HepG2 (cell line): ENCODE measurements around the gene ZNF513. TPM values are rescaled to one million over a fixed set of nuclear protein-coding genes. Genes with fewer than 3 reads are reported as not detected.

Source experiments
- ASH2L ChIP-seq: fragments of 300-600, 200-600 bp; sonication (generic); IDR thresholded peaks from 2 replicates; pipeline ENCODE4 v1.7.0; 2017; ENCODE audit warnings: low read depth, mild to moderate bottlenecking, moderate library complexity, mixed read lengths, low read length; ENCODE audit not compliant: insufficient read length
- ATF3 ChIP-seq: sonication (generic); formaldehyde crosslinking; IDR thresholded peaks from 2 replicates; pipeline ENCODE4 v1.4.0; 2020; ENCODE audit warnings: missing genetic modification reagents
- BRCA1 ChIP-seq: sonication (generic); formaldehyde crosslinking; IDR thresholded peaks from 2 replicates; pipeline ENCODE4 v1.4.0; 2020; ENCODE audit warnings: missing genetic modification reagents
- CHD2 ChIP-seq: IDR thresholded peaks from 2 replicates; pipeline ENCODE4 v1.6.1; 2011; ENCODE audit warnings: low read depth, low read length, improper control_type of control experiment
- ETS1 ChIP-seq: sonication (generic); formaldehyde crosslinking; IDR thresholded peaks from 2 replicates; pipeline ENCODE4 v1.4.0; 2020; ENCODE audit warnings: missing genetic modification reagents
- FOSL2 ChIP-seq: sonication (generic); formaldehyde crosslinking; IDR thresholded peaks from 2 replicates; pipeline ENCODE4 v1.4.0; 2020; ENCODE audit warnings: missing genetic modification reagents
- HINFP ChIP-seq: sonication (generic); formaldehyde crosslinking; IDR thresholded peaks from 2 replicates; pipeline ENCODE4 v1.4.0; 2020; ENCODE audit warnings: low read depth, mild to moderate bottlenecking, missing genetic modification reagents
- MIER3 ChIP-seq: IDR thresholded peaks from 2 replicates; pipeline ENCODE4 v1.6.1; 2016; ENCODE audit warnings: missing compliant biosample characterization, borderline replicate concordance
- MYC ChIP-seq: sonication (generic); formaldehyde crosslinking; IDR thresholded peaks from 2 replicates; pipeline ENCODE4 v1.9.0; 2021; ENCODE audit warnings: missing genetic modification reagents, borderline replicate concordance
- POLR2G ChIP-seq: fragments of 200-400 bp; formaldehyde crosslinking; IDR thresholded peaks from 2 replicates; pipeline ENCODE4 v1.6.1; 2018; ENCODE audit warnings: mild to moderate bottlenecking, low read depth, low read length, moderate library complexity
- PREB ChIP-seq: sonication (generic); formaldehyde crosslinking; IDR thresholded peaks from 2 replicates; pipeline ENCODE4 v1.4.0; 2020; ENCODE audit warnings: missing genetic modification reagents
- SMC3 ChIP-seq: IDR thresholded peaks from 2 replicates; pipeline ENCODE4 v1.6.1; 2011; ENCODE audit warnings: low read length, improper control_type of control experiment
- ZBTB38 ChIP-seq: sonication (generic); formaldehyde crosslinking; IDR thresholded peaks from 2 replicates; pipeline ENCODE4 v1.5.1; 2020; ENCODE audit warnings: mild to moderate bottlenecking, missing genetic modification reagents
- ZFAT ChIP-seq: sonication (generic); formaldehyde crosslinking; conservative IDR thresholded peaks from 2 replicates; pipeline ENCODE4 v1.8.1; 2023; ENCODE audit warnings: missing genetic modification reagents, inconsistent platforms
- ZHX1 ChIP-seq: sonication (generic); formaldehyde crosslinking; IDR thresholded peaks from 2 replicates; pipeline ENCODE4 v1.8.1; 2022; ENCODE audit warnings: low read depth, mild to moderate bottlenecking, missing genetic modification reagents
- ZNF337 ChIP-seq: sonication (generic); formaldehyde crosslinking; IDR thresholded peaks from 2 replicates; pipeline ENCODE4 v1.5.1; 2020; ENCODE audit warnings: missing genetic modification reagents, low read depth, mild to moderate bottlenecking, borderline replicate concordance
- ZNF530 ChIP-seq: sonication (generic); formaldehyde crosslinking; IDR thresholded peaks from 2 replicates; pipeline ENCODE4 v1.5.0; 2020; ENCODE audit warnings: low read depth, mild to moderate bottlenecking, missing genetic modification reagents
- ZNF576 ChIP-seq: sonication (generic); formaldehyde crosslinking; IDR thresholded peaks from 2 replicates; pipeline ENCODE4 v1.4.0; 2020; ENCODE audit warnings: mild to moderate bottlenecking, missing genetic modification reagents
- ZNF75D ChIP-seq: sonication (generic); formaldehyde crosslinking; IDR thresholded peaks from 2 replicates; pipeline ENCODE4 v1.8.1; 2023; ENCODE audit warnings: missing genetic modification reagents, mild to moderate bottlenecking, borderline replicate concordance
- ZNF768 ChIP-seq: sonication (generic); formaldehyde crosslinking; IDR thresholded peaks from 2 replicates; pipeline ENCODE4 v1.4.0; 2020; ENCODE audit warnings: missing genetic modification reagents
- ZNF788 ChIP-seq: sonication (generic); formaldehyde crosslinking; IDR thresholded peaks from 2 replicates; pipeline ENCODE4 v1.5.0; 2020; ENCODE audit warnings: mild to moderate bottlenecking, missing genetic modification reagents, borderline replicate concordance
- polyA plus RNA-seq, 8 experiments: library from polyadenylated mRNA; depleted of rRNA in 3 of 8; stranded (reverse) in 7 of 8; unstranded in 1 of 8; fragments of >200 nt; fragmentation: Illumina TruSeq in 4 of 8; extraction: Trizol in 4 of 8; gene quantifications; 2 replicates each; pipeline versions ENCODE4 v1.2.1 to v1.2.3, GENCODE V29; 2011 to 2016; ENCODE audit warnings: low read depth in 4 of 8, missing spikeins in 1 of 8, mixed read lengths in 1 of 8; ENCODE audit not compliant: insufficient read depth in 1 of 8
- total RNA-seq, 5 experiments: library from RNA; depleted of rRNA; stranded (reverse); fragments of >200 nt; fragmentation: Illumina TruSeq; extraction: Trizol; gene quantifications; 2 replicates each; pipeline ENCODE4 v1.2.3, GENCODE V29; 2016; ENCODE audit warnings: low read depth in 1 of 5

ZNF513 gene
- total and polyA plus RNA-seq, 2 of the 13 experiments (the other 11 are each of a cell fraction or from before 2014, with no cell fraction given), result 4.9 to 6.3 TPM

GRCh38 chr2:27428978-27429541, 48.5 kb upstream of the ZNF513 start (continued):
- 0 out of 2 replicates have a peak, but pooled peaks have one; percentile 25 for TF ChIP-seq ZHX1
- no peak for TF ChIP-seq ZNF768 (CRISPR knock-in tag)
- peak; percentile 66 for TF ChIP-seq ZNF788
- TF ChIP-seq ZFAT (CRISPR knock-in tag), result no peak
- no peak; the same call in 1 of the 2 replicates for TF ChIP-seq ETS1 (CRISPR knock-in tag)
- TF ChIP-seq ZNF75D (CRISPR knock-in tag), result peak; percentile 84; the same call in 1 of the 2 replicates
- TF ChIP-seq MIER3 (CRISPR knock-in tag), result no peak
- TF ChIP-seq ZNF576 (CRISPR knock-in tag), result no peak
- TF ChIP-seq FOSL2 (CRISPR knock-in tag), result peak; percentile 54; the same call in 1 of the 2 replicates
- TF ChIP-seq POLR2G, result no peak
- peak; percentile 74; the same call in 1 of the 2 replicates for TF ChIP-seq PREB (CRISPR knock-in tag)
- peak; percentile 93 for TF ChIP-seq HINFP (CRISPR knock-in tag)
- TF ChIP-seq CHD2, result no peak
- TF ChIP-seq ZNF530, result no peak
- no peak; the same call in 1 of the 2 replicates for TF ChIP-seq ZNF337
- no peak; the same call in none of the 2 replicates for TF ChIP-seq ATF3 (CRISPR knock-in tag)
- TF ChIP-seq BRCA1 (CRISPR knock-in tag), result 0 out of 2 replicates have a peak, but pooled peaks have one; percentile 3
- no peak for TF ChIP-seq SMC3
- peak; percentile 65 for TF ChIP-seq MYC
- TF ChIP-seq ZBTB38 (CRISPR knock-in tag), result peak; percentile 39; the same call in 1 of the 2 replicates
- TF ChIP-seq ASH2L, result no peak
